Measurements from ENCODE around the gene SPSB1. TPM values are rescaled to one million over a fixed set of nuclear protein-coding genes. Genes with fewer than 3 reads are reported as not detected.

Gene SPSB1
- total RNA-seq, 1 experiment from 2014 or later: 33.8 TPM

DNA sequence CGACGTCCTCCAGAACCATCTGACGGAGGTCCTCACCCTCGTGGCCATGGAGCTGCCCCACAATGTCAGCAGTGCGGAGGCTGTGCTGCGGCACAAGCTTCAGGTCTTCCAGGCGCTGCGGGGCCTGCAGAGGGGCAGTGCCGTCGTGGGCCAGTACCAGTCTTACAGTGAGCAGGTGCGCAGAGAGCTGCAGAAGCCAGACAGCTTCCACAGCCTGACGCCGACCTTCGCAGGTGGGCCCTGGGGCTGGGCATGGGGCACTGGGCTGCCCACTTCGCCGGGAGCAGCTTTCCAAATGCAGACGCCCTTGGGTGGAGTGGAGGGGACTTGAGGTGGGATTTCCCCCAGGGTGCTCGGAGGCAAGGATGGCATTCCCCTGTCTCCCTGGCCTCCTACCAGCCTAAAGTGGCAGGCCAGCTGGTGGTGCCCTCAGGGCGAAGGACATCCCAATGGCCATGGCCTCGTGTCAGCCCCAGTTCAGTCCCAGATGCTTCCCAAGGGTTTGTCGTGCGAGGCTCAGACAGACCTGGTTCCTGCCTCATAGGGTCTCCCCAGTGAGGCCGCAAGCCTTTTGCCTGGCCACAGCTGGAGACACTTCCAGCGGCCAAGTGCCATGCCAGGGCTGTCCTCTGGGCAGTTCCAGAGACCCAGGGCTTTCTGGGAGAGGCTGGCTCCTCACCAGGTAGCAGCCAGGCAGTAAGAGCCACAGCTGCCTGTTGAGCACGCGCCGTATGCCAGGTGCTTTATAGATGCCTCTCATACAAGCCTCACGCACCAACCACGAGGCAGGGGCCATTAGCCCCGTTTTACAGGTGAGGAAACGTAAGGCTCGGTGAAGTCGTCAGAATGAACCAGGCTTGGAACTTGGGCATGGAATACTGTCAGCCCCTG is 30.4 kb upstream of the SPSB1 start:
- CTCF ChIA-PET: no interaction called here
- Histone ChIP-seq H3K4me2 (no peak overlapping the region), H3K27ac (no peak overlapping the region), H3K79me2 (ENCODE audit: low read depth) (no peaks in the 10 kb centered on the region), H3K9me3 (ENCODE audit: insufficient read depth, low read depth) (peaks cover 7% of the 10 kb centered on the region), H2AFZ (no peak overlapping the region), H3K9me2 (ENCODE audit: insufficient read depth) (no peaks in the 10 kb centered on the region), H4K20me1 (ENCODE audit: insufficient read depth) (no peaks in the 10 kb centered on the region), H3K36me3 (ENCODE audit: low read depth) (no peaks in the 10 kb centered on the region), H3F3A (ENCODE audit: insufficient read depth, low read depth) (peaks cover 18% of the 10 kb centered on the region; the same call in 1 of the 2 replicates), H3K4me3 (no peak overlapping the region), H3K4me1 (replicated peaks; ENCODE audit: insufficient read depth) (no peaks in the 10 kb centered on the region), H3K27me3 (ENCODE audit: insufficient read depth, low read depth) (no peaks in the 10 kb centered on the region)
- intact Hi-C loops (cut with micrococcal nuclease; ENCODE audit: unreplicated experiment): no loop called here
- no peak for TF ChIP-seq EZH2 (IDR thresholded peaks at IDR 0.05; ENCODE audit: low read depth)
- TF ChIP-seq, protein P1, sequence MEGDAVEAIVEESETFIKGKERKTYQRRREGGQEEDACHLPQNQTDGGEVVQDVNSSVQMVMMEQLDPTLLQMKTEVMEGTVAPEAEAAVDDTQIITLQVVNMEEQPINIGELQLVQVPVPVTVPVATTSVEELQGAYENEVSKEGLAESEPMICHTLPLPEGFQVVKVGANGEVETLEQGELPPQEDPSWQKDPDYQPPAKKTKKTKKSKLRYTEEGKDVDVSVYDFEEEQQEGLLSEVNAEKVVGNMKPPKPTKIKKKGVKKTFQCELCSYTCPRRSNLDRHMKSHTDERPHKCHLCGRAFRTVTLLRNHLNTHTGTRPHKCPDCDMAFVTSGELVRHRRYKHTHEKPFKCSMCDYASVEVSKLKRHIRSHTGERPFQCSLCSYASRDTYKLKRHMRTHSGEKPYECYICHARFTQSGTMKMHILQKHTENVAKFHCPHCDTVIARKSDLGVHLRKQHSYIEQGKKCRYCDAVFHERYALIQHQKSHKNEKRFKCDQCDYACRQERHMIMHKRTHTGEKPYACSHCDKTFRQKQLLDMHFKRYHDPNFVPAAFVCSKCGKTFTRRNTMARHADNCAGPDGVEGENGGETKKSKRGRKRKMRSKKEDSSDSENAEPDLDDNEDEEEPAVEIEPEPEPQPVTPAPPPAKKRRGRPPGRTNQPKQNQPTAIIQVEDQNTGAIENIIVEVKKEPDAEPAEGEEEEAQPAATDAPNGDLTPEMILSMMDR (conservative IDR thresholded peaks at IDR 0.05): no peak
- POLR2A ChIA-PET (ENCODE audit: unreplicated experiment): no interaction called here
- no peak for DNase-seq
- no TSS peak for BruUV-seq (replicated peaks)

DNA sequence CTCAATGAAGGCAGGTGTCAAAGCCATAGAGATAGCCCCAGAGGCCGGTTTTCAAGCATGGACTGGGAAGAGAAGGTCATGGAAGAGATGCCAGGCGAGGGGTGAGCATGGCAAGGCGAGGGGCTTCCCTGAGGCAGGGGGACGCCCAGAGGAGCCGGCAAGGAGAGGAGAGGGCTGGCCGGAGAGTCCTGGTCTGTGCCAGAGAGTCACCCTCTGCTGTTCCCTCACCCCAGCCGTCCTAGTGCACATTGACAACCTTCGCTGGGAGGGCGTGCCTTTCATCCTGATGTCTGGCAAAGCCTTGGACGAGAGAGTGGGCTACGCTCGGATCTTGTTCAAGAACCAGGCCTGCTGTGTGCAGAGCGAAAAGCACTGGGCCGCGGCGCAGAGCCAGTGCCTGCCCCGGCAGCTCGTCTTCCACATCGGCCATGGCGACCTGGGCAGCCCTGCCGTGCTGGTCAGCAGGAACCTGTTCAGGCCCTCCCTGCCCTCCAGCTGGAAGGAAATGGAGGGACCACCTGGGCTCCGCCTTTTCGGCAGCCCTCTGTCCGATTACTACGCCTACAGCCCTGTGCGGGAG is 29.3 kb upstream of the SPSB1 start:
- no peak overlapping the region for H3K27ac ChIP-seq
- H3K4me3 ChIP-seq: no peak overlapping the region
- no peak for DNase-seq
- H2AFZ ChIP-seq: no peak overlapping the region
- no peaks in the 10 kb centered on the region for H3K36me3 ChIP-seq (ENCODE audit: low read depth)
- ChIA-PET POLR2A (ENCODE audit: unreplicated experiment) (no interaction called here), CTCF (no interaction called here)
- H3K4me1 ChIP-seq (replicated peaks; ENCODE audit: insufficient read depth): no peaks in the 10 kb centered on the region
- no peaks in the 10 kb centered on the region for H3K9me2 ChIP-seq (ENCODE audit: insufficient read depth)
- H3K9me3 ChIP-seq (ENCODE audit: insufficient read depth, low read depth): peaks cover 4% of the 10 kb centered on the region
- no peaks in the 10 kb centered on the region for H4K20me1 ChIP-seq (ENCODE audit: insufficient read depth)
- H3K4me2 ChIP-seq: no peak overlapping the region
- peaks cover 15% of the 10 kb centered on the region; the same call in 1 of the 2 replicates for H3F3A ChIP-seq (ENCODE audit: insufficient read depth, low read depth)
- intact Hi-C loops (cut with micrococcal nuclease; ENCODE audit: unreplicated experiment): no loop called here
- H3K27me3 ChIP-seq (ENCODE audit: insufficient read depth, low read depth): no peaks in the 10 kb centered on the region
- no TSS peak for BruUV-seq (replicated peaks)
- H3K79me2 ChIP-seq (ENCODE audit: low read depth): no peaks in the 10 kb centered on the region
- TF ChIP-seq, protein P1 (conservative IDR thresholded peaks at IDR 0.05): no peak
- TF ChIP-seq EZH2 (IDR thresholded peaks at IDR 0.05; ENCODE audit: low read depth): no peak

DNA sequence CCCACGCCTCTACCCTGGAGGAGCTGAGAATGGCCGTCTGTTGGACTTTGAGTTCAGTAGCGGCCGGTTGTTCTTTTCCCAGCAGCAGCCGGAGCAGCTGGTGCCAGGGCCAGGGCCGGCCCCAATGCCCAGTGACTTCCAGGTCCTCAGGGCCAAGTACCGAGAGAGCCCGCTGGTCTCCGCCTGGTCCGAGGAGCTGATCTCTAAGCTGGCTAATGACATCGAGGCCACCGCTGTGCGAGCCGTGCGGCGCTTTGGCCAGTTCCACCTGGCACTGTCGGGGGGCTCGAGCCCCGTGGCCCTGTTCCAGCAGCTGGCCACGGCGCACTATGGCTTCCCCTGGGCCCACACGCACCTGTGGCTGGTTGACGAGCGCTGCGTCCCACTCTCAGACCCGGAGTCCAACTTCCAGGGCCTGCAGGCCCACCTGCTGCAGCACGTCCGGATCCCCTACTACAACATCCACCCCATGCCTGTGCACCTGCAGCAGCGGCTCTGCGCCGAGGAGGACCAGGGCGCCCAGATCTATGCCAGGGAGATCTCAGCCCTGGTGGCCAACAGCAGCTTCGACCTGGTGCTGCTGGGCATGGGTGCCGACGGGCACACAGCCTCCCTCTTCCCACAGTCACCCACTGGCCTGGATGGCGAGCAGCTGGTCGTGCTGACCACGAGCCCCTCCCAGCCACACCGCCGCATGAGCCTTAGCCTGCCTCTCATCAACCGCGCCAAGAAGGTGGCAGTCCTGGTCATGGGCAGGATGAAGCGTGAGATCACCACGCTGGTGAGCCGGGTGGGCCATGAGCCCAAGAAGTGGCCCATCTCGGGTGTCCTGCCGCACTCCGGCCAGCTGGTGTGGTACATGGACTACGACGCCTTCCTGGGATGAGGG is 28.5 kb upstream of the SPSB1 start:
- H3K4me1 ChIP-seq (replicated peaks; ENCODE audit: insufficient read depth): no peaks in the 10 kb centered on the region
- no peaks in the 10 kb centered on the region for H3K9me3 ChIP-seq (ENCODE audit: insufficient read depth, low read depth)
- ChIA-PET POLR2A (ENCODE audit: unreplicated experiment) (no interaction called here), CTCF (no interaction called here)
- H4K20me1 ChIP-seq (ENCODE audit: insufficient read depth): no peaks in the 10 kb centered on the region
- no peak for DNase-seq
- no peak overlapping the region for H2AFZ ChIP-seq
- BruUV-seq (replicated peaks): no TSS peak
- intact Hi-C loops (cut with micrococcal nuclease; ENCODE audit: unreplicated experiment): no loop called here
- H3K36me3 ChIP-seq (ENCODE audit: low read depth): no peaks in the 10 kb centered on the region
- no peak overlapping the region for H3K4me2 ChIP-seq
- H3K27me3 ChIP-seq (ENCODE audit: insufficient read depth, low read depth): no peaks in the 10 kb centered on the region
- H3K4me3 ChIP-seq: no peak overlapping the region
- H3F3A ChIP-seq (ENCODE audit: insufficient read depth, low read depth): peaks cover 9% of the 10 kb centered on the region; the same call in 1 of the 2 replicates
- H3K27ac ChIP-seq: no peak overlapping the region
- H3K9me2 ChIP-seq (ENCODE audit: insufficient read depth): no peaks in the 10 kb centered on the region
- TF ChIP-seq, protein P1 (conservative IDR thresholded peaks at IDR 0.05): no peak
- TF ChIP-seq EZH2 (IDR thresholded peaks at IDR 0.05; ENCODE audit: low read depth): no peak
- no peaks in the 10 kb centered on the region for H3K79me2 ChIP-seq (ENCODE audit: low read depth)
